Psoas muscle (tissue), 8 donors: Measurements from ENCODE around the gene GLDC. TPM values are rescaled to one million over a fixed set of nuclear protein-coding genes. Genes with fewer than 3 reads are reported as not detected.
A peak's percentile ranks its signal among the peaks of the same experiment; 100 is the strongest.

Experiments
- ATAC-seq, 4 donors: fragments of 200-7000 bp; cut with Tn5 transposase; one replicate each; pipeline ENCODE4 v1.9.1; 2020; ENCODE audit warnings: moderate library complexity in 3 of 4, mild to moderate bottlenecking in 2 of 4
- DNase-seq, 2 donors: peaks; one replicate each; pipeline ENCODE4 v3.0.0-alpha.2; 2020
- H3K27ac ChIP-seq: fragments of 200-600 bp; one replicate; pipeline ENCODE4 v1.8.0; 2022
- H3K27me3 ChIP-seq, 3 donors: fragments of 200-600 bp in 1 of 3; one replicate each; pipeline versions ENCODE4 v1.6.1 to v1.8.0; 2013 to 2022; ENCODE audit warnings: low read length in 2 of 3, mild to moderate bottlenecking in 2 of 3, moderate library complexity in 1 of 3; ENCODE audit not compliant: insufficient read depth in 3 of 3
- H3K36me3 ChIP-seq, 2 donors: fragments of 200-600 bp in 1 of 2; one replicate each; pipeline versions ENCODE4 v1.6.1 to v1.8.0; 2013 to 2022; ENCODE audit warnings: low read depth in 1 of 2, mild to moderate bottlenecking in 1 of 2, moderate library complexity in 1 of 2; ENCODE audit not compliant: insufficient read depth in 1 of 2
- H3K4me1 ChIP-seq: fragments of 200-600 bp; one replicate; pipeline ENCODE4 v1.8.0; 2022
- H3K4me3 ChIP-seq: fragments of 200-600 bp; one replicate; pipeline ENCODE4 v1.8.0; 2022; ENCODE audit warnings: mild to moderate bottlenecking
- H3K9me3 ChIP-seq: fragments of 200-600 bp; one replicate; pipeline ENCODE4 v1.8.0; 2022
- WGBS, 3 donors: extraction: QIAGEN DNeasy Blood & Tissue Kit; methylation state at CpG; one replicate each; pipeline versions ENCODE4 v1.1.6 to v1.1.7; 2013; 5-methylcytosine and 5-hydroxymethylcytosine counted together
- intact Hi-C, 2 donors: fragments of 100-400 bp; cut with DNase I; formaldehyde crosslinking; loops; one replicate each; pipeline versions ENCODE4 v1.11.0 to v1.14.2; 2022
- polyA plus RNA-seq, 3 donors: library from polyadenylated mRNA; stranded (reverse); fragments of 200-250 nt; gene quantifications; one replicate each; pipeline ENCODE4 v1.2.3, GENCODE V29; 2013
- total RNA-seq, 4 donors: library from RNA; stranded (reverse); fragmentation: NEBNext Ultra II Directional in 2 of 4; extraction: Animal tissue kit (Norgen Biotek cat#: 25700) in 2 of 4; gene quantifications; one replicate each; pipeline versions ENCODE4 v1.2.1 to v1.2.4, GENCODE V29; 2021 to 2023
- TF ChIP-seq, protein P1 (sequence below): fragments of 200-600 bp; IDR thresholded peaks from one replicate; pipeline ENCODE4 v1.8.0; 2022; ENCODE audit warnings: antibody characterized with exemption
- donor health status: healthy with polysubstance abuse.
- donor health status: DM: no; HTN: no; CAD: no; lungs with moderate emphysema.
- donor health status: Bipolar disorder and iron deficiency.
- donor health status: healthy.
- donor health status: DM: yes; HTN: yes; CAD: no.
- donor health status: DM: no; HTN: no; CAD: no.
- donor health status: DM: no; HTN: no; CAD: no.
- donor health status: DM: yes; HTN: yes; CAD: no.

The GLDC gene
- total and polyA plus RNA-seq, 7 donors = 0.30 to 2.3 (median 1.3) TPM

- 88 to 93% (median 92%) methylated on average over 14 of the region's 14 CpGs for WGBS, 3 donors
- intact Hi-C loops = loop anchor here (5.0 to 10.0 kb wide), 3 partner anchors 83 to 318 kb away; no protein-coding TSS in a partner anchor
- TF ChIP-seq, protein P1, sequence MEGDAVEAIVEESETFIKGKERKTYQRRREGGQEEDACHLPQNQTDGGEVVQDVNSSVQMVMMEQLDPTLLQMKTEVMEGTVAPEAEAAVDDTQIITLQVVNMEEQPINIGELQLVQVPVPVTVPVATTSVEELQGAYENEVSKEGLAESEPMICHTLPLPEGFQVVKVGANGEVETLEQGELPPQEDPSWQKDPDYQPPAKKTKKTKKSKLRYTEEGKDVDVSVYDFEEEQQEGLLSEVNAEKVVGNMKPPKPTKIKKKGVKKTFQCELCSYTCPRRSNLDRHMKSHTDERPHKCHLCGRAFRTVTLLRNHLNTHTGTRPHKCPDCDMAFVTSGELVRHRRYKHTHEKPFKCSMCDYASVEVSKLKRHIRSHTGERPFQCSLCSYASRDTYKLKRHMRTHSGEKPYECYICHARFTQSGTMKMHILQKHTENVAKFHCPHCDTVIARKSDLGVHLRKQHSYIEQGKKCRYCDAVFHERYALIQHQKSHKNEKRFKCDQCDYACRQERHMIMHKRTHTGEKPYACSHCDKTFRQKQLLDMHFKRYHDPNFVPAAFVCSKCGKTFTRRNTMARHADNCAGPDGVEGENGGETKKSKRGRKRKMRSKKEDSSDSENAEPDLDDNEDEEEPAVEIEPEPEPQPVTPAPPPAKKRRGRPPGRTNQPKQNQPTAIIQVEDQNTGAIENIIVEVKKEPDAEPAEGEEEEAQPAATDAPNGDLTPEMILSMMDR = no peak
Observed at GRCh38 chr9:6669881-6670280, 24.4 kb upstream of the GLDC start.

GRCh38 chr9:6667633-6668280 is 22.2 kb upstream of the GLDC start:
- 56 to 63% (median 61%) methylated on average over 5 of the region's 5 CpGs for WGBS, 3 donors
- Histone ChIP-seq H3K9me3 (no peaks in the 10 kb centered on the region), H3K4me3 (no peak overlapping the region), H3K27me3 (no peaks in the 10 kb centered on the region), H3K27ac (no peak overlapping the region), H3K4me1 (no peaks in the 10 kb centered on the region), H3K36me3 (no peaks in the 10 kb centered on the region)
- TF ChIP-seq, protein P1 = peak; percentile 52
- no peak for DNase-seq
- intact Hi-C loops = loop anchor here in 1 of 2 donors (5.0 kb wide), 2 partner anchors 80 to 315 kb away; no protein-coding TSS in a partner anchor
- ATAC-seq = peak in 1 of 4 donors; percentile 61

More at GRCh38 chr9:6669881-6670280, 24.4 kb upstream of the GLDC start:
- H3K36me3 ChIP-seq = no peaks in the 10 kb centered on the region
- ATAC-seq (no peak), DNase-seq (no peak)
- H3K27me3 ChIP-seq = no peaks in the 10 kb centered on the region
- no peak overlapping the region for H3K27ac ChIP-seq
- no peaks in the 10 kb centered on the region for H3K4me1 ChIP-seq
- H3K9me3 ChIP-seq = no peaks in the 10 kb centered on the region
- H3K4me3 ChIP-seq = no peak overlapping the region

- Histone ChIP-seq H3K4me3 (no peak overlapping the region), H3K9me3 (no peaks in the 10 kb centered on the region), H3K4me1 (no peaks in the 10 kb centered on the region), H3K27ac (no peak overlapping the region), H3K27me3 (no peaks in the 10 kb centered on the region), H3K36me3 (no peaks in the 10 kb centered on the region)
- DNase-seq (no peak), ATAC-seq (no peak)
- intact Hi-C loops = loop anchor here in 1 of 2 donors (5.0 kb wide), 2 partner anchors 80 to 315 kb away; no protein-coding TSS in a partner anchor
- TF ChIP-seq, protein P1 = no peak
- 61 to 86% (median 63%) methylated on average over 6 of the region's 6 CpGs for WGBS, 3 donors
Observed at GRCh38 chr9:6667080-6667479, 21.6 kb upstream of the GLDC start.

GRCh38 chr9:6665628-6666027 is 20.1 kb upstream of the GLDC start:
- intact Hi-C loops = loop anchor here in 1 of 2 donors (5.0 kb wide), 2 partner anchors 78 to 313 kb away; no protein-coding TSS in a partner anchor

More at GRCh38 chr9:6665628-6666027, 20.1 kb upstream of the GLDC start:
- ATAC-seq (no peak), DNase-seq (no peak)
- 61 to 75% (median 69%) methylated on average over 1 of the region's 1 CpG for WGBS, 3 donors
- H3K27me3 ChIP-seq = no peaks in the 10 kb centered on the region
- H3K9me3 ChIP-seq = no peaks in the 10 kb centered on the region
- no peaks in the 10 kb centered on the region for H3K36me3 ChIP-seq
- TF ChIP-seq, protein P1 = no peak
- no peak overlapping the region for H3K27ac ChIP-seq
- H3K4me3 ChIP-seq = no peak overlapping the region
- no peaks in the 10 kb centered on the region for H3K4me1 ChIP-seq
